AG08396 (cell line): ENCODE data around the gene ADAMTS2.

ENCODE experiments used
- DNase-seq: peaks from one replicate; pipeline ENCODE4 v3.0.0; 2012; ENCODE audit warnings: low spot score, mixed read lengths

Gene ADAMTS2

GRCh38 chr5:179232091-179232735 lies 113.0 kb downstream of the ADAMTS2 start:
- no peak for DNase-seq

DNA sequence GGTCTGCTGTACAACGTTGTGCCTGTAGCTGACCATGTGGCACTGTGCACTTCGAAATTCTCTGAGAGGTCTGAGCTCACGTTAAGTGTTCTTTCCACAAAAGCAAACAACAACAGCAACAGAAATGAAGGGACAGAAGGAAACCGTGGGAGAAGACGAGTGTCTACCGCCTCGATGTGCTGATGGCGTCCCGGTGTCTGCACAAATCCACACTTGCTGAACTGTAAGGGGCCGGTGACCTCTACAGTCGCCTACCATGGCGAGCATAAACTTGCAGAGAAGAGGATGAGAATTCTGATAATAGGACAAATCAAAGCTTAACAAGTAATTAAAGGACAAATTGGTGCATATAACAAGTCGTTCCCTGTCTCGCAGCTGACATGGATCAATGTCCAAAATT lies 114.0 kb downstream of the ADAMTS2 start:
- DNase-seq: no peak

DNA sequence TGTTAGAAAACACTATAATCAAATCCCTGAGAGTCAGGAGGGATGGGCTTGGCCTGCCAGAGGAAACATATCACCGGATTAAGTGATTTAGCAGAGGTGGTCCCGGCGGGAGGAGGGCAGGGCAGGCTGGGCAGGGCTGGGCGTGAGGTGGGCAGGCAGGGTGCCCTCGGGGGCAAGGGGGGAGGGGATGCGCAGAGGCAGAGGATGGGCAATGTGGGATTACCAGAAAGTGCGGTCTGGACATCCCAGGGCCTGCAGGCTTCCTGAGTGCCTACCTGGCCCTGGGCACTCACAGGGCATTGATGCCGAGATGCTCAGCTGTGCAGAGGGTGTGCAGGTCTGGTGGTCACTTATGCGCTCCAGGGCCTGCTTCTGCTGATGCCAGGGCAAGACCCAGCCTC lies 115.2 kb downstream of the ADAMTS2 start:
- DNase-seq: no peak

DNA sequence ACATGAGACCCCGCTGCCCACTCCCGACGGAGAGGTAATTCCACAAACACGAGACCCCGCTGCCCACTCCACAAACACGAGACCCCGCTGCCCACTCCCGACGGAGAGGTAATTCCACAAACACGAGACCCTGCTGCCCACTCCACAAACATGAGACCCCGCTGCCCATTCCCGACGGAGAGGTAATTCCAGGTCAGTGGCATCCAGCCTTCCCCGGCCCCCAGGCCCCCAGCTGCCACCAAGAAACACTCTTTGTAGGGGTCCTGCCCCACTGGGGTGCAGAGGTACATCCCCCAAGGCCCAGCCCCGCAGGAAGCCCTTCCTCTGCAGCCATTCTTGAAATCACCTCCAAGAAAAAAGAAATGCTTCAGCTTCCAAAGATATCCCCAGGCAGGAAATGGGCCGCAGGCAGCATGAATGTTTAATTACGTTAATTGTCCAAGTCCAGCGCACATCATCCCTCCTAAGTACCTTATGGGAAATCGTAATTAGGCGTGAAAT lies 115.9 kb downstream of the ADAMTS2 start:
- DNase-seq: no peak

- no peak for DNase-seq
Measured at GRCh38 chr5:179228341-179229121, 116.7 kb downstream of the ADAMTS2 start.

DNA sequence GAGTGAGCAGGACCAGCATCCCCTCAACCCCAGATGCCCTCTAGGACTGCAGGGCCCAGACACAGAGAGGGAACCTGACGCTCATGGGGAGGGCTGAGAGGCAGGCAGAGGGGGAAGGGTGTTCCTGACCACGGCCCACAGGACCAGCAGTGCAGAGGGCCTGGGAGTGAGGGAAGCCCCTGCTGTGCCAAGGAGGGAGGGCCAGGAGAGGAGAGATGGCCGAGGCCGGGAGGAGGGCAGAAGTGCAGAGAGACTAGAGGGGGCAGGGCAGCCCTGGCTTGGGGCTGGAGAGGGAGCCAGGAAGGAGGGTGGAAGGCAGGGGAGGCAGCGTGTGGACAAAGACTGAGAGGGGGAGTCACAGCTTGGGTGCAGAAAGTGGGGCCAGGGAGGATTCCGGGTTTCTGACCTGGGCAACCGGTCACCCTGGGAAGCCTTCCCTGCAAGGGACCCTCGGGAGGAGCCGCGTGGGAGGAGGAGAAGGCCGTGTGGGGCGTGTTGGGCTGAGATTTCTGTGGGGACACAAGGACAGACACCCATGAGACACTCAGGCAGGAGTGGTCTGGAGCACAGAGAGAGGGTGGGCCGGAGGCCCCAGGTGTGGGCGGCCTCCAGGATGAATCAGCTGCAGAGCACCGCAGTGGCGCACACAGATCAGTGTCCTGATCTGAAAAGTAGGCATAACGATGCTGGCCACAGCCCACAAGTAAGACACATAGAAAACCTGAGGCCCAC lies 117.5 kb downstream of the ADAMTS2 start:
- DNase-seq: no peak

GRCh38 chr5:179227229-179227579 lies 118.1 kb downstream of the ADAMTS2 start:
- DNase-seq: no peak

DNA sequence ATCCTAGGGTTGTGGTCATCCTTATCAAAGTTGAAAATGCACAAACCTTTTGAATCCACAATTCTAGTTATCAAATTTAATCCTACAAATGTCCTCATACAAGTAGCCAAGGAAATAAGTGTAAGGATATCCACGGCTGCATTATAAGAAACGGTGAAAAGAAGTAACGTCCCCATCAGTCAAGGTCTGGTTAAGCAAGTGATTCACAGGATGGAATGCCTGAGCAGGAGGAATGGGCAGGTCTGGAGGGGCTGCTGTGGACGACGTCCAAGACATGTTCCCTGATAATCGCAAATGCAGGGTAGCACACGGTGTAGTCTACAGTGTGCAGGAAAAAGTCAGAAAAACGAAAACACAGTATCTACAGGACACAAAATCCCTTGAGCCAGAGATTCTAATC lies 118.6 kb downstream of the ADAMTS2 start:
- no peak for DNase-seq

GRCh38 chr5:179225387-179225786 lies 119.9 kb downstream of the ADAMTS2 start:
- no peak for DNase-seq

GRCh38 chr5:179224741-179225140 lies 120.5 kb downstream of the ADAMTS2 start:
- no peak for DNase-seq

DNA sequence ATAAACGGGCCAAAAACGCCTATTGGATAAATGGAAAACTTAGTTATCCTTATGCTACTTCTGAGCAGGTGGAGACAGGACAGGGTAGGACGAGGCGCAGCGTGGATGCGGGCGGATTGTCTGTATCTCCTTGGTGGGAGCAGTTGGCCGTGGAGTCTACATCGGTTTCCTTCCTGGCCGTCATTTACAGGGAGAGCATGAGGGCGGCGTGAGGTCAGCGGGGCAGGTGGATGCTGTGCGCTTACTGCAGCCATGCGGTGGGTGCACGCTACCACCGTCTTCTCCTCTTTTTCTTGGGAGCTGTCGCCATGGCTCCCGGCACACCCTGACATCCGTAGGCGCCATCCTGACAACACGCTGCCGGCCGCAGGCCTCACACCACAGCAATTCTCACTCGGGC lies 121.3 kb downstream of the ADAMTS2 start:
- DNase-seq: no peak

- DNase-seq: no peak
Measured at GRCh38 chr5:179223528-179223927, 121.7 kb downstream of the ADAMTS2 start.

- DNase-seq: no peak
Measured at GRCh38 chr5:179222246-179223017, 122.8 kb downstream of the ADAMTS2 start.

GRCh38 chr5:179221877-179222220 lies 123.4 kb downstream of the ADAMTS2 start:
- DNase-seq: no peak

DNA sequence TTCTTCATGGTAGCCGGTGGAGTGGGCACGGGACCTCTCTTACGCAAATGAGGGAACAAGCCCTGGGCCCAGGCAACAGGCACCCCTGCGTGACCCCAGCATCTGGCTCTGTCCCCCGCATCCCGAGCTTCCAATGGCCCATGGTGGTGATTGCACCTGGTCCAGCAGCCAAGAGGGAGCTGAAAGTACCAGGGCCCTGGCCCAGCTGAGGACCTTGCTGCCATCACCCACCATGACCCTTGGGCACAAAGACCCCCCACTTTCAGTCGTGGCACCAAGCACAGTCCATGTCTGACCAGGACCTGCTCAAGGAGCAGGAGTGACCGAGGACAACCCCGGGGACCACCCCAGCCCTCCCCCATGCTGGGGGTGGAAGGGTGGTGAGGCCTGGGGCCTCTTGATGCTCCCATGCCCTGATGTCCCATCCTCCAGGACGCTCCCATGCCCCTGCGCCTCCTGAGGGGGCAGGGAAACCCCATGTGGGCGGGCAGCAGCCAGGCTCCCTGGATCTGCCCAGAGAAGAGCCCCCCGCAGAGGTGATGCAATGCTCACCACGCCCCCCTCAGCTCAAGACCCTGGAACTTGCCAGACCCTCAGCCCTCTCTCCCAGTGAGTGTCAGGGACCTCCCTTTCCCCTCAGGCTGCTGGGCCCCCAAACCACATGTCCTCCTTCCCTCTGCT lies 123.9 kb downstream of the ADAMTS2 start:
- no peak for DNase-seq

- DNase-seq: no peak
Measured at GRCh38 chr5:179220716-179221115, 124.5 kb downstream of the ADAMTS2 start.

GRCh38 chr5:179219661-179220620 lies 125.3 kb downstream of the ADAMTS2 start:
- DNase-seq: no peak

- no peak for DNase-seq
Measured at GRCh38 chr5:179218943-179219330, 126.3 kb downstream of the ADAMTS2 start.

GRCh38 chr5:179217956-179218942 lies 127.0 kb downstream of the ADAMTS2 start:
- no peak for DNase-seq
